GM10266 (cell line): ENCODE measurements around the gene PLXNA4.
A peak's percentile ranks its signal among the peaks of the same experiment; 100 is the strongest.

Experiments
- DNase-seq: peaks from one replicate; pipeline ENCODE4 v3.0.0; 2012; ENCODE audit errors: extremely low spot score
- CTCF ChIP-seq: IDR thresholded peaks from 2 replicates; pipeline ENCODE4 v1.5.1; 2012; ENCODE audit warnings: mild to moderate bottlenecking, low read depth; ENCODE audit not compliant: control insufficient read depth, insufficient read depth; ENCODE audit errors: missing control alignments

PLXNA4 gene

GRCh38 chr7:132520591-132521280 is 55.5 kb downstream of the PLXNA4 start:
- TF ChIP-seq CTCF, result no peak
- no peak for DNase-seq

DNA sequence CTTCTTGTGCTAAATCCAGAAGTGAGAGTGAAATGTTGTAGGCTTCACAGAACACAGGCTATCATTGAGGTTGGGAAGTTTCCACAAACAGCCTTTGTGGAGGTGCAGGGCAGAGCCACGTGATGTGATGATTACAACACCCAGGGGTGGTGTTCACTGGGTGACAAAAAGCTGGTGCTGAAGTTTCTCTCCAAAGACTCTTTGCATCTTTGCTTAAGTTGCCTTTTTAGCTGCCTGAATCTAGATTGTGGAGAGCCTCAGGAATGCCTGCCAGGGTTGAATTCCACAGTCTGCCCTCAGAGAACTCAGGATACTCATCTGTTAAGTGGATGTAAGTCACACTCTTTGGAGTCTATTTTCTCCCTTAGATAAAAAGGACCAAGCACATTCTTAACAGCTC is 56.3 kb downstream of the PLXNA4 start:
- DNase-seq, result no peak
- no peak for TF ChIP-seq CTCF

DNA sequence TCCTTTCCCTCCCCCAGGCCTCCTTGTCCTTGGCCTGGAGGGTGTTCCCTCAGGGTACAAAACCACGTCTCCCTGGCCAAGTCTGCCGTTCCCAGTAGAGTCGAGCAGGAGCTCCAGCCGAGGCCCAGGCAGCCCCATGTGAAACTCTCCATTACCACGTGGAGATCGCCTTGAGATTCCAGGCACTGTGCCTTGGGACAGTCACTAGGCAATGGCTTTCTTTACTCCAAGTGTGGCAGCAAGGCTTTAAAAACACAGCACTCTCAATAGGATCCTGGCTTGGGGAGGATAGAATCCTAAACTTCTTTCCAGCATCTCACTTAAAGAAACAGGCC is 57.5 kb downstream of the PLXNA4 start:
- no peak for DNase-seq
- TF ChIP-seq CTCF, result no peak

GRCh38 chr7:132518102-132518838 is 58.0 kb downstream of the PLXNA4 start:
- peak; percentile 31 for DNase-seq
- TF ChIP-seq CTCF, result peak; percentile 34

DNA sequence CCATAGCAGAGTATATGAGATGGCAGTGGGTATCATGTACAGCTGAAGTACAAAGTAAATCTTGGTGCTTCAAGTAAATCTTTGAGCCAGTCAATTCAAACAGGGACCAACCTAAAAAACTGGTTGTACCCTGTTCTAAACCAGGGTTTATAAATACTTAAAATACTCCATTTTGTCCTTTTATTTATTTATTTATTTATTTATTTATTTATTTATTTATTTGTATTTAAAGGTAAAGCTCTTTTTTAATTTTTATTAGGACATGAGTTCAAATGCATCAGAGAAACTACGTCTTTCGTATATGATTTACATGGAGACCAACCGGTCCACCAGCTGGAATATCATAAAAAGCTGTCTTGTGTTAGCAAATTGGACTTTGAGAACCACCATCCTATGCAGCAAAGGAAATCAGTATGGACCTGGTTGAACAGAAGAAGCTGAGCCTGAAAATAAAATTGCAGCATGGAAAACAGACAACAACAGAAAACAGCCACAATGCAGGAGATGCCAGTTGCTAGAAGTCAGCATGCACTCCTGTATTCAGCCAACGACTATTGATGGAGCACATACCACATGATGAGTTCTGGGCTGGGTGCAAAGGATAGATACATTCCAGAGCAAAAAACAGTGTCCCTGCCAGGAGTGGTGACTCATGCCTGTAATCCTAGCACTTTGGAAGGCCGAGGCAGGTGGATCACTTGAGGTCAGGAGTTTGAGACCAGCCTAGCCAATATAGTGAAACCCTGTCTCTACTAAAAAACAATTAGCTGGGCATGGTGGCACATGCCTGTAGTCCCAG is 60.0 kb downstream of the PLXNA4 start:
- TF ChIP-seq CTCF, result no peak
- DNase-seq, result no peak

- TF ChIP-seq CTCF, result no peak
- DNase-seq, result no peak
Observed at GRCh38 chr7:132515181-132515580, 61.1 kb downstream of the PLXNA4 start.
